HFFc6 (cell line): ENCODE results near the gene SLC3A2. TPM values are rescaled to one million over a fixed set of nuclear protein-coding genes. Genes with fewer than 3 reads are reported as not detected.
"Not testable (repeated sequence)": the region's sequence is repeated elsewhere in the genome, so short reads cannot be mapped to it uniquely, and the experiment has no call there.

Source experiments
- DNase-seq: peaks from one replicate; pipeline ENCODE4 v3.0.0-alpha.2; 2018
- H3K27ac Mint-ChIP-seq: 2 replicates; pipeline ENCODE4 v1.8.0; 2020; ENCODE audit warnings: mild to moderate bottlenecking, mixed read lengths
- H3K27me3 Mint-ChIP-seq: 2 replicates; pipeline ENCODE4 v1.8.0; 2021; ENCODE audit warnings: mild to moderate bottlenecking, moderate library complexity, mixed read lengths; ENCODE audit not compliant: insufficient read depth
- H3K36me3 Mint-ChIP-seq: 2 replicates; pipeline ENCODE4 v1.8.0; 2021; ENCODE audit warnings: low read depth, mixed read lengths
- H3K4me1 Mint-ChIP-seq: 2 replicates; pipeline ENCODE4 v1.8.0; 2020; ENCODE audit warnings: low read depth, mixed read lengths
- H3K4me3 Mint-ChIP-seq: 2 replicates; pipeline ENCODE4 v1.8.0; 2020; ENCODE audit warnings: mild to moderate bottlenecking, moderate library complexity, mixed read lengths
- H3K9me3 Mint-ChIP-seq: 2 replicates; pipeline ENCODE4 v1.8.0; 2020; ENCODE audit warnings: mild to moderate bottlenecking, mixed read lengths
- CTCF ChIP-seq: fragments of 200-600 bp; sonication (generic); IDR thresholded peaks from 2 replicates; pipeline ENCODE4 v1.5.0; 2021; ENCODE audit warnings: antibody characterized with exemption, mild to moderate bottlenecking
- total RNA-seq, 6 experiments: library from RNA; stranded (reverse); fragmentation: NEBNext Ultra II Directional; extraction: Animal tissue kit (Norgen Biotek cat#: 25700); gene quantifications; 2 replicates in 1 of 6; 3 replicates in 5 of 6; pipeline ENCODE4 v1.2.3, GENCODE V29; 2021

Gene SLC3A2
- total RNA-seq, 6 experiments from 2014 or later: 140 to 206 (median 180) TPM

GRCh38 chr11:62930666-62931065, 50.0 kb downstream of the SLC3A2 start:
- TF ChIP-seq CTCF: no peak
- H3K4me3 Mint-ChIP-seq: no peak overlapping the region
- no peak overlapping the region for H3K27ac Mint-ChIP-seq
- H3K27me3 Mint-ChIP-seq: peaks cover 23% of the 10 kb centered on the region
- H3K36me3 Mint-ChIP-seq: no peaks in the 10 kb centered on the region
- DNase-seq: no peak
- H3K4me1 Mint-ChIP-seq: no peaks in the 10 kb centered on the region
- H3K9me3 Mint-ChIP-seq: no peaks in the 10 kb centered on the region

GRCh38 chr11:62931499-62932278, 51.0 kb downstream of the SLC3A2 start:
- Mint-ChIP-seq H3K9me3 (no peaks in the 10 kb centered on the region), H3K4me3 (no peak overlapping the region), H3K36me3 (no peaks in the 10 kb centered on the region), H3K4me1 (no peaks in the 10 kb centered on the region), H3K27me3 (peaks cover 21% of the 10 kb centered on the region), H3K27ac (no peak overlapping the region)
- DNase-seq: no peak
- no peak for TF ChIP-seq CTCF

GRCh38 chr11:62933285-62933684, 52.6 kb downstream of the SLC3A2 start:
- H3K9me3 Mint-ChIP-seq: no peaks in the 10 kb centered on the region
- H3K36me3 Mint-ChIP-seq: no peaks in the 10 kb centered on the region
- H3K27me3 Mint-ChIP-seq: peaks cover 20% of the 10 kb centered on the region

GRCh38 chr11:62933750-62934495, 53.2 kb downstream of the SLC3A2 start:
- H3K36me3 Mint-ChIP-seq: no peaks in the 10 kb centered on the region
- no peak for DNase-seq
- H3K9me3 Mint-ChIP-seq: no peaks in the 10 kb centered on the region
- no peak for TF ChIP-seq CTCF
- H3K4me1 Mint-ChIP-seq: no peaks in the 10 kb centered on the region
- peaks cover 16% of the 10 kb centered on the region for H3K27me3 Mint-ChIP-seq
- no peak overlapping the region for H3K27ac Mint-ChIP-seq
- no peak overlapping the region for H3K4me3 Mint-ChIP-seq

More at GRCh38 chr11:62933285-62933684, 52.6 kb downstream of the SLC3A2 start:
- H3K4me3 Mint-ChIP-seq: no peak overlapping the region
- no peak for TF ChIP-seq CTCF
- H3K4me1 Mint-ChIP-seq: no peaks in the 10 kb centered on the region
- DNase-seq: no peak
- H3K27ac Mint-ChIP-seq: no peak overlapping the region

GRCh38 chr11:62934496-62934785, 53.7 kb downstream of the SLC3A2 start:
- peaks cover 10% of the 10 kb centered on the region for H3K27me3 Mint-ChIP-seq
- H3K9me3 Mint-ChIP-seq: no peaks in the 10 kb centered on the region

GRCh38 chr11:62937528-62937927, 56.8 kb downstream of the SLC3A2 start:
- H3K4me3 Mint-ChIP-seq: not testable (repeated sequence)
- H3K27me3 Mint-ChIP-seq: peaks cover 11% of the 10 kb centered on the region

More at GRCh38 chr11:62934496-62934785, 53.7 kb downstream of the SLC3A2 start:
- DNase-seq: no peak
- Mint-ChIP-seq H3K27ac (no peak overlapping the region), H3K4me3 (no peak overlapping the region), H3K4me1 (no peaks in the 10 kb centered on the region), H3K36me3 (no peaks in the 10 kb centered on the region)
- TF ChIP-seq CTCF: no peak

More at GRCh38 chr11:62937528-62937927, 56.8 kb downstream of the SLC3A2 start:
- not testable (repeated sequence) for H3K27ac Mint-ChIP-seq, H3K36me3 Mint-ChIP-seq, H3K9me3 Mint-ChIP-seq, DNase-seq, H3K4me1 Mint-ChIP-seq
